ENCODE results near the gene CRACR2A.

GRCh38 chr12:3651585-3652424, 101.1 kb downstream of the CRACR2A start:
- TF ChIP-seq EP300 (IDR thresholded peaks at IDR 0.05) (no peak), POLR2A (IDR thresholded peaks at IDR 0.05) (no peak)
- TF ChIP-seq, protein P1, sequence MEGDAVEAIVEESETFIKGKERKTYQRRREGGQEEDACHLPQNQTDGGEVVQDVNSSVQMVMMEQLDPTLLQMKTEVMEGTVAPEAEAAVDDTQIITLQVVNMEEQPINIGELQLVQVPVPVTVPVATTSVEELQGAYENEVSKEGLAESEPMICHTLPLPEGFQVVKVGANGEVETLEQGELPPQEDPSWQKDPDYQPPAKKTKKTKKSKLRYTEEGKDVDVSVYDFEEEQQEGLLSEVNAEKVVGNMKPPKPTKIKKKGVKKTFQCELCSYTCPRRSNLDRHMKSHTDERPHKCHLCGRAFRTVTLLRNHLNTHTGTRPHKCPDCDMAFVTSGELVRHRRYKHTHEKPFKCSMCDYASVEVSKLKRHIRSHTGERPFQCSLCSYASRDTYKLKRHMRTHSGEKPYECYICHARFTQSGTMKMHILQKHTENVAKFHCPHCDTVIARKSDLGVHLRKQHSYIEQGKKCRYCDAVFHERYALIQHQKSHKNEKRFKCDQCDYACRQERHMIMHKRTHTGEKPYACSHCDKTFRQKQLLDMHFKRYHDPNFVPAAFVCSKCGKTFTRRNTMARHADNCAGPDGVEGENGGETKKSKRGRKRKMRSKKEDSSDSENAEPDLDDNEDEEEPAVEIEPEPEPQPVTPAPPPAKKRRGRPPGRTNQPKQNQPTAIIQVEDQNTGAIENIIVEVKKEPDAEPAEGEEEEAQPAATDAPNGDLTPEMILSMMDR (IDR thresholded peaks at IDR 0.05) = no peak

All from upper lobe of left lung (tissue), 4 donors.